ENCODE results near the gene SNX2. TPM values are rescaled to one million over a fixed set of nuclear protein-coding genes. Genes with fewer than 3 reads are reported as not detected.

SNX2 gene
- total and polyA plus RNA-seq, 5 donors from 2014 or later: 65.3 to 124 (median 100) TPM

DNA sequence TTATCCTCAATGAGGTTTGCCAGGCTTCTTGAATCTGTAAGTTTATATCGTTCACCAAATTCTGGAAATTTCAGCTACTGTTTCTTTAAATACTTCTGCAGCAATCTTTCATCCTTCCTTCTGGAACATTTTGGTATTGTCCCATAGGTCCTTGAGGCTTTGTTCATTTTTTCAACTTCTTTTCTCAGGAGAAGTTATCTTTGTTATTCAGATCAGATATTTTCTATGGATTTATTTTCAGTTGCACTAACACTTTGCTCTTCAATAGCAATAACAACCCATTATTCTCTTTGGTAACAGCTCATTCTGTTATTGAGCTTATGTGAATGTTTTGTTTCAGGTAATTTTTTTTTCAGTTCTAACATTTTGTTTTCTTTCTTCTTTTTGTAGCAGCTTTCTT is 13.5 kb downstream of the SNX2 start:
- H3K36me3 ChIP-seq (ENCODE audit: control insufficient read depth, insufficient read depth, low read length): peaks cover 10% of the 10 kb centered on the region
- no peak for DNase-seq
- peaks cover 13 to 44% (median 29%) of the 10 kb centered on the region in 4 donors for H3K4me1 Mint-ChIP-seq
- H3K4me3 ChIP-seq (ENCODE audit: low read depth, low read length): no peak overlapping the region
- H3K4me3 Mint-ChIP-seq: no peak overlapping the region
- H3K27ac ChIP-seq (ENCODE audit: insufficient read depth, low read length, poor library complexity, severe bottlenecking): no peak overlapping the region
- H3K27ac Mint-ChIP-seq: peak overlapping the region in 1 of 3 donors; percentile 38
- H3K4me1 ChIP-seq (ENCODE audit: control insufficient read depth, insufficient read depth, low read length, poor library complexity, severe bottlenecking): no peaks in the 10 kb centered on the region
- H3K9me3 Mint-ChIP-seq: peaks cover 2 to 23% (median 17%) of the 10 kb centered on the region in 7 donors
- ATAC-seq (ENCODE audit: low read depth in 2 of 2): no peak
- H3K9me3 ChIP-seq (ENCODE audit: control insufficient read depth in 2 of 2, low read length in 2 of 2): peaks cover 12 to 16% of the 10 kb centered on the region in 2 experiments
- no peaks in the 10 kb centered on the region for H3K27me3 ChIP-seq (ENCODE audit: control insufficient read depth, insufficient read depth, low read length)
- peaks cover 47% of the 10 kb centered on the region for H3K36me3 Mint-ChIP-seq
- peaks cover 4% of the 10 kb centered on the region for H3K27me3 Mint-ChIP-seq

DNA sequence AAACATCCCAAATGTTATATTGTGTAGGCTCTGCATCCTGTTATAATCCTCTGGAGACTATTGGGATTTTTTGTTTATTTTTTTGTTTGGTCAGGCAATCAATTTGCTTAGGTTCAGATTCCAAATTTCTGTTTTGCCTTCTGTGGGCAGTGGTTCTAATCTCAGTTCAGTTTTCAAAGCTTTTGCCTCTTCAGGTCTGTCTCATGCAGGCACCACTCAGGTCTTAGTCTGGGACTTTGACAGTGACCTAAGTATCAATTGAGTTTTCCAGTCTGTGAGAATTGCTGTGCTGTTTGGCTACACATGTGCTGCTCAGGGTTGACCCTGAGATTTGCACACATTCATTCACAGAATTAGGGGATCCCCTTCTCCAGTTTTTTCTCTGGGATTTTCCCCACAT is 14.1 kb downstream of the SNX2 start:
- Histone ChIP-seq H3K4me3 (ENCODE audit: low read depth, low read length) (no peak overlapping the region), H3K9me3 (ENCODE audit: control insufficient read depth in 2 of 2, low read length in 2 of 2) (peaks cover 12 to 16% of the 10 kb centered on the region in 2 experiments), H3K27me3 (ENCODE audit: control insufficient read depth, insufficient read depth, low read length) (no peaks in the 10 kb centered on the region), H3K4me1 (ENCODE audit: control insufficient read depth, insufficient read depth, low read length, poor library complexity, severe bottlenecking) (no peaks in the 10 kb centered on the region), H3K36me3 (ENCODE audit: control insufficient read depth, insufficient read depth, low read length) (peaks cover 10% of the 10 kb centered on the region), H3K27ac (ENCODE audit: insufficient read depth, low read length, poor library complexity, severe bottlenecking) (no peak overlapping the region)
- H3K4me1 Mint-ChIP-seq: peaks cover 7 to 41% (median 23%) of the 10 kb centered on the region in 4 donors
- peaks cover 4% of the 10 kb centered on the region for H3K27me3 Mint-ChIP-seq
- DNase-seq (no peak), ATAC-seq (ENCODE audit: low read depth in 2 of 2) (no peak)
- peaks cover 2 to 25% (median 17%) of the 10 kb centered on the region in 7 donors for H3K9me3 Mint-ChIP-seq
- H3K27ac Mint-ChIP-seq: no peak overlapping the region
- peaks cover 47% of the 10 kb centered on the region for H3K36me3 Mint-ChIP-seq
- no peak overlapping the region for H3K4me3 Mint-ChIP-seq

GRCh38 chr5:122789461-122790171 is 14.7 kb downstream of the SNX2 start:
- Mint-ChIP-seq H3K4me1 (peaks cover 5 to 39% (median 19%) of the 10 kb centered on the region in 4 donors), H3K4me3 (peak overlapping the region in 1 of 4 donors; percentile 13), H3K36me3 (peaks cover 45% of the 10 kb centered on the region), H3K27me3 (peaks cover 4% of the 10 kb centered on the region), H3K9me3 (peaks cover 2 to 25% (median 17%) of the 10 kb centered on the region in 7 donors), H3K27ac (no peak overlapping the region)
- no peaks in the 10 kb centered on the region for H3K4me1 ChIP-seq (ENCODE audit: control insufficient read depth, insufficient read depth, low read length, poor library complexity, severe bottlenecking)
- peaks cover 14% of the 10 kb centered on the region in 2 experiments for H3K9me3 ChIP-seq (ENCODE audit: control insufficient read depth in 2 of 2, low read length in 2 of 2)
- no peak overlapping the region for H3K27ac ChIP-seq (ENCODE audit: insufficient read depth, low read length, poor library complexity, severe bottlenecking)
- H3K4me3 ChIP-seq (ENCODE audit: low read depth, low read length): no peak overlapping the region
- H3K27me3 ChIP-seq (ENCODE audit: control insufficient read depth, insufficient read depth, low read length): no peaks in the 10 kb centered on the region
- ATAC-seq (ENCODE audit: low read depth in 2 of 2): no peak
- DNase-seq: no peak
- H3K36me3 ChIP-seq (ENCODE audit: control insufficient read depth, insufficient read depth, low read length): peaks cover 12% of the 10 kb centered on the region

- Histone ChIP-seq H3K9me3 (ENCODE audit: control insufficient read depth in 2 of 2, low read length in 2 of 2) (peaks cover 16 to 18% of the 10 kb centered on the region in 2 experiments), H3K4me3 (ENCODE audit: low read depth, low read length) (no peak overlapping the region), H3K4me1 (ENCODE audit: control insufficient read depth, insufficient read depth, low read length, poor library complexity, severe bottlenecking) (no peaks in the 10 kb centered on the region), H3K36me3 (ENCODE audit: control insufficient read depth, insufficient read depth, low read length) (peaks cover 18% of the 10 kb centered on the region), H3K27me3 (ENCODE audit: control insufficient read depth, insufficient read depth, low read length) (no peaks in the 10 kb centered on the region), H3K27ac (ENCODE audit: insufficient read depth, low read length, poor library complexity, severe bottlenecking) (no peak overlapping the region)
- Mint-ChIP-seq H3K27me3 (peaks cover 4% of the 10 kb centered on the region), H3K36me3 (peaks cover 47% of the 10 kb centered on the region), H3K4me3 (peak overlapping the region in 1 of 4 donors; percentile 59), H3K9me3 (peaks cover 1 to 23% (median 16%) of the 10 kb centered on the region in 7 donors), H3K27ac (no peak overlapping the region), H3K4me1 (peaks cover 3 to 35% (median 16%) of the 10 kb centered on the region in 4 donors)
- DNase-seq (no peak), ATAC-seq (ENCODE audit: low read depth in 2 of 2) (no peak)
Measured at GRCh38 chr5:122790354-122791103, 15.6 kb downstream of the SNX2 start.

DNA sequence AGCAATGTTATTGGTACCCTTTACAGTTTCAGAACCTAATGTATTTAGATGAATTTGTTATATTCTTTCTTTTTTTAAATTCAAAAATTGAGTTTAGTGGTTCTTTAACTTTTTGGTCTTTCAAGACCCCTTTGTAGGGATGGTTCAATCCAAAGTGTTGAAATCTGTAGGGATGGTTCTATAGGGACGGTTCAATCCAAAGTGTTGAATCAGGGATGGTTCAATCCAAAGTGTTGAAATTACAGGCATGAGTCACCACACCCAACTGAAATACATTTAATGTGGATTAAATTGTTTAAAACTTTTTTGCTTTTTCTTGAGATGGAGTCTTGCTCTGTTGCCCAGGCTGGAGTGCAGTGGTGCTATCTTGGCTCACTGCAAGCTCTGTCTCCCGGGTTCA is 30.6 kb downstream of the SNX2 start:
- no peak for DNase-seq

DNA sequence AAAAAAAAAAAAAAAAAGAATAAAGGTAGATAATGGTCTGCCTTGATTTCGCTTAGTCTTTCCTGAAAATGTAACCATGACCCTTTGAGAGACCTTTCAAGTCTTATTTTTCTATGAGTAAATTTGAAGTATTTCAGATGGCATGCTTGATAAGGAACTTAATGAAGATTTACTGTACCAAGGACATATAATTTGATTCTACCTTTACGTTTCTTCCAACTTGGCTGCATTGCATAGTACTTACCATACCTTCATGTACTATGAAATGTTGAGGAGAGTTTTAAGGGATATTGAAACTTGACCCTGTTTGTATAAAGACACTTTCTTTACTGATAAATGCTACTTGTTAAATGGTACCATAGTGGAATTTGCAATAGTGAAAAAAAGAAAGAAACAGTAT is 35.5 kb downstream of the SNX2 start:
- no peaks in the 10 kb centered on the region for H3K9me3 Mint-ChIP-seq
- H3K4me1 Mint-ChIP-seq: peaks cover 0 to 4% (median 3%) of the 10 kb centered on the region in 4 donors
- no peak overlapping the region for H3K4me3 Mint-ChIP-seq
- Histone ChIP-seq H3K27me3 (ENCODE audit: control insufficient read depth, insufficient read depth, low read length) (no peaks in the 10 kb centered on the region), H3K9me3 (ENCODE audit: control insufficient read depth in 2 of 2, low read length in 2 of 2) (no peaks in the 10 kb centered on the region), H3K4me3 (ENCODE audit: low read depth, low read length) (no peak overlapping the region), H3K36me3 (ENCODE audit: control insufficient read depth, insufficient read depth, low read length) (peaks cover 29% of the 10 kb centered on the region), H3K4me1 (ENCODE audit: control insufficient read depth, insufficient read depth, low read length, poor library complexity, severe bottlenecking) (no peaks in the 10 kb centered on the region), H3K27ac (ENCODE audit: insufficient read depth, low read length, poor library complexity, severe bottlenecking) (no peak overlapping the region)
- H3K36me3 Mint-ChIP-seq: peaks cover 45% of the 10 kb centered on the region
- ATAC-seq (ENCODE audit: low read depth in 2 of 2): no peak
- no peak for DNase-seq
- no peak overlapping the region for H3K27ac Mint-ChIP-seq
- H3K27me3 Mint-ChIP-seq: no peaks in the 10 kb centered on the region

More for the DNA sequence above, 30.6 kb downstream of the SNX2 start:
- Histone ChIP-seq H3K36me3 (ENCODE audit: control insufficient read depth, insufficient read depth, low read length) (peaks cover 56% of the 10 kb centered on the region), H3K4me1 (ENCODE audit: control insufficient read depth, insufficient read depth, low read length, poor library complexity, severe bottlenecking) (no peaks in the 10 kb centered on the region), H3K9me3 (ENCODE audit: control insufficient read depth in 2 of 2, low read length in 2 of 2) (no peaks in the 10 kb centered on the region), H3K27me3 (ENCODE audit: control insufficient read depth, insufficient read depth, low read length) (no peaks in the 10 kb centered on the region), H3K27ac (ENCODE audit: insufficient read depth, low read length, poor library complexity, severe bottlenecking) (no peak overlapping the region), H3K4me3 (ENCODE audit: low read depth, low read length) (no peak overlapping the region)
- no peaks in the 10 kb centered on the region for H3K9me3 Mint-ChIP-seq
- H3K4me3 Mint-ChIP-seq: no peak overlapping the region
- ATAC-seq (ENCODE audit: low read depth in 2 of 2): no peak
- peaks cover 49% of the 10 kb centered on the region for H3K36me3 Mint-ChIP-seq
- no peaks in the 10 kb centered on the region for H3K27me3 Mint-ChIP-seq
- peaks cover 0 to 4% (median 0%) of the 10 kb centered on the region in 4 donors for H3K4me1 Mint-ChIP-seq
- H3K27ac Mint-ChIP-seq: no peak overlapping the region

DNA sequence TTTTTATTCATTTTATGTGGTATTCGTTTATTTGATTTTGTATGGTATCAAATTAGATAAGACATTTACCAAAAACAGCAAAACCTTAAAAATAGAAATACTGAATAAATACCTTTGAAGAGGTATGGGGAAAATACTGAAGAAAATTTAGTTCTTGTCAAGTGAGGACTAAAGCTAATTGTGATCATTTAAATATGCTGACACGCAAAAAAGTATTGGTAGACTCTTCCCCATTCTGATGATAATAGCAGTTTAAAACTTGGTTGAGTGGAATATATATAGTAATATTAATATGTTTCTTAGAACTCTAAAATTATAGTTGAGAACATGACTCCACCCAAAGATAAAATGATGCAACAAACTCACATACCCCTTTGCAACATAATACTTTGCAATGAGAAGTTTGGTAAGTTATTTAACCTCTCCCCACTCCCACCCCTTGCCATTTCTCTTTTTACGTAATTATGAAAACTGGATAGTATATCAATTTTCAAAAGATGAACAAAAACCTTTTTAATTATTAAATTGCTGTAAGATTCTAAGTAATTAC is 40.4 kb downstream of the SNX2 start:
- no peak for ATAC-seq (ENCODE audit: low read depth in 2 of 2)
- DNase-seq: no peak
- no peak overlapping the region for H3K27ac Mint-ChIP-seq
- H3K4me1 ChIP-seq (ENCODE audit: control insufficient read depth, insufficient read depth, low read length, poor library complexity, severe bottlenecking): no peaks in the 10 kb centered on the region
- no peaks in the 10 kb centered on the region for H3K27me3 ChIP-seq (ENCODE audit: control insufficient read depth, insufficient read depth, low read length)
- H3K27ac ChIP-seq (ENCODE audit: insufficient read depth, low read length, poor library complexity, severe bottlenecking): no peak overlapping the region
- H3K9me3 Mint-ChIP-seq: no peaks in the 10 kb centered on the region
- no peak overlapping the region for H3K4me3 Mint-ChIP-seq
- H3K4me1 Mint-ChIP-seq: peaks cover 0 to 3% (median 1%) of the 10 kb centered on the region in 4 donors
- no peaks in the 10 kb centered on the region for H3K9me3 ChIP-seq (ENCODE audit: control insufficient read depth in 2 of 2, low read length in 2 of 2)
- peaks cover 19% of the 10 kb centered on the region for H3K36me3 Mint-ChIP-seq
- H3K4me3 ChIP-seq (ENCODE audit: low read depth, low read length): no peak overlapping the region
- H3K27me3 Mint-ChIP-seq: no peaks in the 10 kb centered on the region
- peaks cover 31% of the 10 kb centered on the region for H3K36me3 ChIP-seq (ENCODE audit: control insufficient read depth, insufficient read depth, low read length)
